Measurements from ENCODE around the gene ANKRD65. TPM values are rescaled to one million over a fixed set of nuclear protein-coding genes. Genes with fewer than 3 reads are reported as not detected.
"Not testable (repeated sequence)": the region's sequence is repeated elsewhere in the genome, so short reads cannot be mapped to it uniquely, and the experiment has no call there.

Gene ANKRD65
- total and polyA plus RNA-seq, 7 donors: 0.69 to 23.0 (median 10.0) TPM

- TF ChIP-seq EP300 (IDR thresholded peaks at IDR 0.05) (no peak), CTCF (IDR thresholded peaks at IDR 0.05) (no peak), POLR2A (IDR thresholded peaks at IDR 0.05) (no peak), POLR2AphosphoS5 (IDR thresholded peaks at IDR 0.05) (no peak)
- Histone ChIP-seq H3K27ac (peak overlapping the region; percentile 62 to 87 (median 84)), H3K9me3 (no peaks in the 10 kb centered on the region), H3K27me3 (no peaks in the 10 kb centered on the region), H3K4me1 (peaks cover 0 to 31% (median 23%) of the 10 kb centered on the region in 4 donors), H3K36me3 (no peaks in the 10 kb centered on the region), H3K4me3 (peak overlapping the region; percentile 24 to 60 (median 54))
- WGBS, 2 donors: 11 to 21% methylated on average over 112 of the region's 112 CpGs
- DNase-seq: no peak
- intact Hi-C loops (cut with DNase I): loop anchor here (2.0 kb wide), 1 partner anchor 21 kb away; no protein-coding TSS in a partner anchor
Measured at GRCh38 chr1:1419813-1420653, 1.0 kb downstream of the ANKRD65 start.

GRCh38 chr1:1419363-1419812, 1.7 kb downstream of the ANKRD65 start:
- Histone ChIP-seq H3K36me3 (no peaks in the 10 kb centered on the region), H3K27ac (peak overlapping the region; percentile 62 to 87 (median 84)), H3K4me1 (peaks cover 0 to 31% (median 23%) of the 10 kb centered on the region in 4 donors), H3K4me3 (peak overlapping the region; percentile 24 to 60 (median 54)), H3K27me3 (no peaks in the 10 kb centered on the region), H3K9me3 (no peaks in the 10 kb centered on the region)
- 88 to 92% methylated on average over 21 of the region's 21 CpGs for WGBS, 2 donors
- DNase-seq: no peak
- TF ChIP-seq CTCF (IDR thresholded peaks at IDR 0.05): no peak
- TF ChIP-seq POLR2A (IDR thresholded peaks at IDR 0.05): no peak
- no peak for TF ChIP-seq POLR2AphosphoS5 (IDR thresholded peaks at IDR 0.05)
- intact Hi-C loops (cut with DNase I): no loop called here

GRCh38 chr1:1418464-1419362, 2.4 kb downstream of the ANKRD65 start:
- Histone ChIP-seq H3K9me3 (no peaks in the 10 kb centered on the region), H3K4me3 (peak overlapping the region in 1 of 4 donors; percentile 60), H3K27me3 (no peaks in the 10 kb centered on the region), H3K4me1 (peaks cover 0 to 31% (median 23%) of the 10 kb centered on the region in 4 donors), H3K27ac (peak overlapping the region; percentile 62 to 87 (median 84)), H3K36me3 (no peaks in the 10 kb centered on the region)
- intact Hi-C loops (cut with DNase I): no loop called here
- WGBS, 2 donors: 93 to 94% methylated on average over 26 of the region's 26 CpGs
- no peak for DNase-seq
- TF ChIP-seq EP300 (IDR thresholded peaks at IDR 0.05) (no peak), CTCF (IDR thresholded peaks at IDR 0.05) (no peak), POLR2A (IDR thresholded peaks at IDR 0.05) (no peak), POLR2AphosphoS5 (IDR thresholded peaks at IDR 0.05) (no peak)

- H3K9me3 ChIP-seq; H3K4me3 ChIP-seq; H3K27ac ChIP-seq; DNase-seq; H3K27me3 ChIP-seq; H3K36me3 ChIP-seq; intact Hi-C loops (cut with DNase I): not testable (repeated sequence)
- 90% methylated on average over 25 of the region's 25 CpGs for WGBS, 2 donors
- H3K4me1 ChIP-seq: peaks cover 0 to 31% (median 23%) of the 10 kb centered on the region in 4 donors
Measured at GRCh38 chr1:1417825-1418463, 3.1 kb downstream of the ANKRD65 start.

GRCh38 chr1:1417396-1417795, 3.7 kb downstream of the ANKRD65 start:
- H3K36me3 ChIP-seq; H3K27me3 ChIP-seq; H3K27ac ChIP-seq; H3K9me3 ChIP-seq; DNase-seq; H3K4me3 ChIP-seq; intact Hi-C loops (cut with DNase I): not testable (repeated sequence)
- WGBS, 2 donors: 83 to 86% methylated on average over 5 of the region's 5 CpGs
- H3K4me1 ChIP-seq: peaks cover 0 to 31% (median 23%) of the 10 kb centered on the region in 4 donors

Measured in sigmoid colon (tissue), 7 donors.